GM13976 (cell line): ENCODE measurements around the gene AFG1L.

ENCODE experiments used
- DNase-seq: peaks from one replicate; pipeline ENCODE4 v3.0.0; 2012; ENCODE audit warnings: low spot score
- in situ Hi-C: fragments of 300-500 bp; cut with MboI; formaldehyde crosslinking; loops from one replicate; pipeline ENCODE4 v1.12.0; 2022; ENCODE audit warnings: low sequenced_read_pairs, mixed read lengths, inconsistent platforms; ENCODE audit not compliant: unreplicated experiment
- TF ChIP-seq, protein P1 (sequence below): IDR thresholded peaks from 2 replicates; pipeline ENCODE4 v1.5.1; 2012; ENCODE audit warnings: borderline replicate concordance, mild to moderate bottlenecking; ENCODE audit not compliant: insufficient read depth; ENCODE audit errors: extremely low read depth, missing control alignments, control extremely low read depth

AFG1L gene

DNA sequence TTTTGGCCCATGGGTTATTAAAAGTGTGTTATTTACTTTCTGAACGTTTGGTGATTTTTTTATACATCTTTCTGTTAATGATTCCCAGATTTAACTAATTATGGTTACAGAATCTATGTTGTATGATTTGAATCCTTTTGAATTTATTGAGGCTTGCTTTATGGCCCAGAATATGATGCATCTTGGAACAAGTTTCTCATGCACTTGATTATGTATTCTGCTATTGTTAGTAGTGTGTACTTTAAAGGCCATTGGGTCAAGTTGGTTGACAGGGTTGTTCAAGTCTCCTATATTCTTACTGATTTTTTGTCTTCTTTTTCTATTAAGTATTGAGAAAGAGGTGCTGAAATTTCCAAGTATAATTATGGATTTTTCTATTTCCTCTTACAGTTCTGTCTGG, 160.8 kb downstream of the AFG1L start:
- TF ChIP-seq, protein P1, sequence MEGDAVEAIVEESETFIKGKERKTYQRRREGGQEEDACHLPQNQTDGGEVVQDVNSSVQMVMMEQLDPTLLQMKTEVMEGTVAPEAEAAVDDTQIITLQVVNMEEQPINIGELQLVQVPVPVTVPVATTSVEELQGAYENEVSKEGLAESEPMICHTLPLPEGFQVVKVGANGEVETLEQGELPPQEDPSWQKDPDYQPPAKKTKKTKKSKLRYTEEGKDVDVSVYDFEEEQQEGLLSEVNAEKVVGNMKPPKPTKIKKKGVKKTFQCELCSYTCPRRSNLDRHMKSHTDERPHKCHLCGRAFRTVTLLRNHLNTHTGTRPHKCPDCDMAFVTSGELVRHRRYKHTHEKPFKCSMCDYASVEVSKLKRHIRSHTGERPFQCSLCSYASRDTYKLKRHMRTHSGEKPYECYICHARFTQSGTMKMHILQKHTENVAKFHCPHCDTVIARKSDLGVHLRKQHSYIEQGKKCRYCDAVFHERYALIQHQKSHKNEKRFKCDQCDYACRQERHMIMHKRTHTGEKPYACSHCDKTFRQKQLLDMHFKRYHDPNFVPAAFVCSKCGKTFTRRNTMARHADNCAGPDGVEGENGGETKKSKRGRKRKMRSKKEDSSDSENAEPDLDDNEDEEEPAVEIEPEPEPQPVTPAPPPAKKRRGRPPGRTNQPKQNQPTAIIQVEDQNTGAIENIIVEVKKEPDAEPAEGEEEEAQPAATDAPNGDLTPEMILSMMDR: no peak
- no peak for DNase-seq
- in situ Hi-C loops: no loop called here

DNA sequence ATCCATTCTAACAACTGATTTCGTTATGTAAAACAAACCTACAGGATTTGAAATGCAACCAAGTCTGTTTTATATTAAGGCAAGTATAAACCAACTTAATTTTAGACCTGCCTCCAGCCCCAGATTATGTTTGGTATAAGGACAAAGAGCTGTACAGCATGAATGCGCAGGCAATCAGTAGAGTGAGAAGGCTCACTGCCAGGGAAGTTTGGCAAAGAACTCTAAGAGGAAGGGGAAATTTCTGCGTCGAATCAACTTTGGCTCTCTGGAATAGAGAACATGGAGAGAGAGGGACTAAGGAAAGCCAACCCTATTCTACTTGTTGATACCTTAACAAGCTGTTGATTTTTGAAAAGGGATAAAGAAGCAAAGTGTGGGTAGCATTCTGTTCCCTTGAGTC, 168.9 kb downstream of the AFG1L start:
- in situ Hi-C loops: no loop called here
- no peak for DNase-seq
- TF ChIP-seq, protein P1: no peak

DNA sequence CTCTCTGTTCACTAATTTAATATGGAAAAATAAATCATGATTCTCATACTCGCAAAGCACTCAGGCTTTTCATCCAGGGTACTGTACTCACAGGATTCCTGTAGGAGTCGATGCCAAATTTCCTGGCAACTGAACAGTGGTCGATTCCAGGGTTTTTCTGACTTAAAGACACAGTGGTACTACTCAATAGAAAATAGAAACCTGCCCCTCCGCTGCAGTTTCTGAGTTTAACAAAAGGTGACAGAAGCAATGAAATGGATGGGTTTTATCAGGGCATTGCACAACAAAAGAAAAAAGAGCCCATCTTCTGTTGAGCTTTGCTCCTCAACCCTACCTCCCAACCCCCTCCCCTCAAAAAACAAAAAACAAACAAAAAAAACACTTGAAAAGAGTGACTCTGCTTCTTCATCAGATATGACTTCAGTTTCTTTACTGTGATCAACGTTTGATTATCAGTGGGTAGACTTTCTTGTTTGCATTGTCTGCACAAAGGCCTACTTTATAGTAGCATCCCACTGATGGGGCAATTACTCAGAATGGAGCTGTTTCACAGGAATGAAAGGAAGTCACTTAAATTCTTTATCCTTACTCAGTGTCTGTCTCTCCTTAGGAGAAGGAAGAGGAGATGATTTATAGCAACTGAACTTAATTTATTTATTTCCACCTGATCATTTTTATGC, 169.7 kb downstream of the AFG1L start:
- in situ Hi-C loops: no loop called here
- DNase-seq: no peak

DNA sequence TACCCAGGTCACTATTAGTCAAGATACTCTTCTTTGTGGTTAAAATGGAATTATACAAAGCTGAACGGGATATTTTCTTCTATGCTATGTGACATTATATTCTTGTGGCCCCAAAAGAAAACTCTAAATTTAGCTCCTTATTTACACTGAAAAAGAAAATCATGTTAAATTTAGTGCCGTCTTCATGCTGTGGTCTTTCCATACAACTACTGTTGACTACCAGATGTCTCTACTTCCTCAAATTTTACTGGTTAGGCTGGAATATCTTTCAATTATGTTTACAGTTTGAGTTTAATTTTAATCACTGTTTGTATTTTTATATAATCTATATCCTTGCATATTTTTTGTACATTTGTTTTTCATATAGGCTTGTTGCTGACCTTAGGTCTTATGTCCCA, 170.2 kb downstream of the AFG1L start:
- TF ChIP-seq, protein P1: no peak
- in situ Hi-C loops: no loop called here
- no peak for DNase-seq

More for the DNA sequence above, 169.7 kb downstream of the AFG1L start:
- TF ChIP-seq, protein P1: no peak

DNA sequence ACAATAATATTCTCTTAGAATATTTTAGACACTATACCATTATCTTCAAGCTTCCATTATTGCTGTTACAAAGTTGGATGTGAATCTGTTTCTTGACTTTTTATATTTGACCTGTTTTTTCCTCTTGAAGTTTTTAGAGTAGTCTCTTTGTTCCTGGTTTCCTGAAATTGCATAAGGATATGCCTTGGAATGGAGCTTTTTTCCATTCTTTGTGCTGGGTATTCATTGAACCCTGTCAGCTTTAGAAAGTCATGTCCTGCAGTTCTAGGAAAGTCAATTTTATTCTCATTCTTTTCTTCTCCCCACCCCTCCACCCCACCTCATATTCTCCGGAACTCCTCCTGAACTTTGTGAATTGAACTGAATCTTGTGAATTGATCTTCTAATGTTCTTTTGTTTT, 173.5 kb downstream of the AFG1L start:
- TF ChIP-seq, protein P1: no peak
- DNase-seq: no peak
- in situ Hi-C loops: no loop called here

DNA sequence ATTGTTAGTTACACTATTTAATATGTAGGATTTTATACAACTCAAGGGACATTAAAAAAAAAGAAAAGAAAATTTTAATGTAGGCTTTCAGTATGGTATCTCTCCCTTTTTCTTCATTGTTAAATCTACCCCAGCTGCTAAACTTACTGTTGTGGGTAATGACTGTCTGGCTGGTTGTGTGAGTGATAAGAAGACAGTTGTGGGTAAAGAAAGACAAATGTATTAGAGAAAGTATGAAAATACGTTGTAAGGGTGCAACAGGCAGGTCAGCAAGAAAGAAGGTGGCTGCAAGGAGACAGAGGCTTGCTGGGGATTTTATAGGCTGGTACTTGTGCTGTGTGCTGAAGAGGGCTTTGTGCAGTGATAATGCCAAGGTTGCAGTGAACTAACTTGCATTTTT, 174.5 kb downstream of the AFG1L start:
- TF ChIP-seq, protein P1: no peak
- no peak for DNase-seq
- in situ Hi-C loops: no loop called here
